ENCODE measurements around the gene PNMA8B.

The PNMA8B gene

DNA sequence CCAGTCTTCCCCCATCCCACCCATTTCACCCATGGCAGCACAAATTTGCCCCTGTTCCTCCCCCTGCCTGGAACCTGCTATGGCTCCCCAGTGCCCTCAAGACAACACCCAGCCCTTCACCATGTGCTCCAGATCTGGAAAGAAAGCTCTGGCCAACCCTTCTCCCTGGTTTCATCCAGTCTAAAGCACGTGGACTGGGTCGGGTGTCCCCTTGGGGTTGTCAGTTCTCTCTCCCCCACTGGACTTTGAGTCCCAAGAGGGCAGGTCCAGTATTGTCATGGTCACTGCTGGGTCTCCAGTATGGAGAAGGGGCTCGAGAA, 19.6 kb upstream of the PNMA8B start:
- Histone ChIP-seq H3K4me1 (ENCODE audit: low read depth, poor library complexity, severe bottlenecking) (peaks cover 8% of the 10 kb centered on the region), H3K79me2 (ENCODE audit: insufficient read depth, low read depth) (no peaks in the 10 kb centered on the region), H4K20me1 (ENCODE audit: insufficient read depth) (no peaks in the 10 kb centered on the region), H3K27ac (no peak overlapping the region), H3K4me2 (no peak overlapping the region), H2AFZ (ENCODE audit: low read depth) (no peak overlapping the region), H3K4me3 (IDR thresholded peaks at IDR 0.05; ENCODE audit: insufficient read depth, low read depth, low read length) (no peak overlapping the region), H3K36me3 (ENCODE audit: insufficient read depth) (no peaks in the 10 kb centered on the region), H3K9ac (no peak overlapping the region), H3K27me3 (ENCODE audit: insufficient read depth, low read depth) (peaks cover 20% of the 10 kb centered on the region)
- TF ChIP-seq, protein P1, sequence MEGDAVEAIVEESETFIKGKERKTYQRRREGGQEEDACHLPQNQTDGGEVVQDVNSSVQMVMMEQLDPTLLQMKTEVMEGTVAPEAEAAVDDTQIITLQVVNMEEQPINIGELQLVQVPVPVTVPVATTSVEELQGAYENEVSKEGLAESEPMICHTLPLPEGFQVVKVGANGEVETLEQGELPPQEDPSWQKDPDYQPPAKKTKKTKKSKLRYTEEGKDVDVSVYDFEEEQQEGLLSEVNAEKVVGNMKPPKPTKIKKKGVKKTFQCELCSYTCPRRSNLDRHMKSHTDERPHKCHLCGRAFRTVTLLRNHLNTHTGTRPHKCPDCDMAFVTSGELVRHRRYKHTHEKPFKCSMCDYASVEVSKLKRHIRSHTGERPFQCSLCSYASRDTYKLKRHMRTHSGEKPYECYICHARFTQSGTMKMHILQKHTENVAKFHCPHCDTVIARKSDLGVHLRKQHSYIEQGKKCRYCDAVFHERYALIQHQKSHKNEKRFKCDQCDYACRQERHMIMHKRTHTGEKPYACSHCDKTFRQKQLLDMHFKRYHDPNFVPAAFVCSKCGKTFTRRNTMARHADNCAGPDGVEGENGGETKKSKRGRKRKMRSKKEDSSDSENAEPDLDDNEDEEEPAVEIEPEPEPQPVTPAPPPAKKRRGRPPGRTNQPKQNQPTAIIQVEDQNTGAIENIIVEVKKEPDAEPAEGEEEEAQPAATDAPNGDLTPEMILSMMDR (conservative IDR thresholded peaks at IDR 0.05; ENCODE audit: low read depth, low read length): no peak

DNA sequence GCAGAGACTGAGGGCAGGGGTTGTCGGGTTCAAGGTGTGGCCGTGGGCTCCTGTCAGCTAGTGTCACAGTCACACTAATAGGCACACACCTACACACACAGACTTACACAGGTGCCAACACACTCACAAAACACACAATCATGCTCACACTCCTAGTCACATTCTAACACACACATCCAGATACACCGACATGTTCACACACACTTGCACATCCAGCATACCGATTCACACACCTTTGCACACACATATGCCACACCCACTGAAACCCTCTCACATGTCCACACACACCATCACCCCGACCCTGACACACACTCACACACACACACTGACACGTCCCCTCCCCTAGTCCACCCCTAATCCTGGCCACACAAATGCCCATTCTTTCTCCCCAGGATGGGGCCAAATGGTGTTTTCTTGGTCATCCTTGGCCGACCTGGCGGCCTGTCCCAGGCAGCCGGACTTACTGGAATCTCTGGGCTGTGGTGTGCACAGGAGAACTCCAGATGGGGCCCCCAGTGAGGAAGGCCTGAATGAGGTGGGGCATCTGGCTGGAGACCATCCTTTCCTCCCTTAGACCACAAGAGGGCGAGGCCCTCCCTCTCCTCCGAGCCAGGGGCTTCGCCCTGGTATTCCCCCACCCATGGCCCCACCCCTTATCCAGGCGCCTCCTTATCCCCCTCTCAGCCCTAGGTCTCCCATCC, 19.1 kb upstream of the PNMA8B start:
- H2AFZ ChIP-seq (ENCODE audit: low read depth): no peak overlapping the region
- no peak overlapping the region for H3K27ac ChIP-seq
- no peak overlapping the region for H3K4me3 ChIP-seq (IDR thresholded peaks at IDR 0.05; ENCODE audit: insufficient read depth, low read depth, low read length)
- no peak overlapping the region for H3K9ac ChIP-seq
- TF ChIP-seq, protein P1 (conservative IDR thresholded peaks at IDR 0.05; ENCODE audit: low read depth, low read length): no peak
- H3K27me3 ChIP-seq (ENCODE audit: insufficient read depth, low read depth): peaks cover 20% of the 10 kb centered on the region
- H3K36me3 ChIP-seq (ENCODE audit: insufficient read depth): no peaks in the 10 kb centered on the region
- peaks cover 8% of the 10 kb centered on the region for H3K4me1 ChIP-seq (ENCODE audit: low read depth, poor library complexity, severe bottlenecking)
- H4K20me1 ChIP-seq (ENCODE audit: insufficient read depth): no peaks in the 10 kb centered on the region
- no peaks in the 10 kb centered on the region for H3K79me2 ChIP-seq (ENCODE audit: insufficient read depth, low read depth)
- H3K4me2 ChIP-seq: no peak overlapping the region

DNA sequence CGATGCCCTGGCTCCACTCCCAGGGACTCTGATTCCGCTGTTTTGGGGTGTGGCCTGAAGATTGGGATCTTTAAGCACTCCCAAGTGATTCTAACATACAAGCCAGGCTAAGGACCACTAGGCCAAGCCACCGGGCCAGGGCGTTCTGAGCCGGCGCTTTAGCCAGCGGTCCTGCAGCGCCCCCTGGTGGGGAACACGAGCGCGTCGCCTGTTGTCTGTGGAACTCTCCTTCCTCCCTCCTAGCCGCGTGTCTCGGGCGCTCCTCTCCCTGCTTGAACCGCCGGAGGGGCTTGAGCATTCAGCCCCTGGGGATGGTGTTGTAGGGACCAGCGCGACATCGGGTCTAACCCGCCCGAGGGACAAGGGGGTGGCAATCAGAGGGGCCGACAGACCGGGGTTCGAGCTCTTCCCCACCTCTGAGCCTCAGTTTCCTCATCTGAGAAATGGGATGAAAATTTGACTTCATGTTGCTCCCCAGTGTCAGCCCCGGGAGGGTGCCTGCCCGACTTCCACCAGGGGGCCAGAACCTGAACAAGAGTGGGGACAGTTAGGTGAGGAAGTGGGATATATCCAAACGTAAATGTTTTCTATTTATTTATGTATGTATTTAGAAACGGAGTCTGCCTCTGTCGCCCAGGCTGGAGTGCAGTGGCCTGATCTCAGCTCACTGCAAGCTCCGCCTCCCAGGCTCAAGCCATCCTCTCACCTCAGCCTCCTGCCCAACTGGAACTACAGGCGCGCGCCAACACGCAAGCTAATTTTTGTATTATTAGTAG, 18.0 kb upstream of the PNMA8B start:
- H3K27me3 ChIP-seq (ENCODE audit: insufficient read depth, low read depth): peaks cover 26% of the 10 kb centered on the region

DNA sequence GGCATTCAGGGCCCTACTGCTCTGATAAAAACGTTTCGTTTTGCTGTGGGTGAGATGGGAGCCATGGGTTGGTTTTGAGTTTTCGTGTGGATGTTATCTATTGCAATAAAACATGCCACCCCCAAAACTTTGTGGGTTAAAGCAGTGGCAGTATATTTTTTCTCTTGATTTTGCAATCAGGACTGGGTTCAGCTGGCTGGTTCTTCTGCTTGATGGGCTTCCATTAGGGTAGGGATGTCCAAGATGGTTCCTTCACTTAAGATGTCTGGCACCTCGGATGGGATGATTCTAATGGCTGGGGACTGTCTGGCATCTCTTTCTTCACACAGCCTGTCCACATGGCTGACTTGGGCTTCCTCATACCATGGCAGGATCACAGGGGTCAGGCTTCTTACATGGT, 15.6 kb upstream of the PNMA8B start:
- no peak overlapping the region for H2AFZ ChIP-seq (ENCODE audit: low read depth)
- no peak overlapping the region for H3K4me3 ChIP-seq (IDR thresholded peaks at IDR 0.05; ENCODE audit: insufficient read depth, low read depth, low read length)
- no peaks in the 10 kb centered on the region for H3K36me3 ChIP-seq (ENCODE audit: insufficient read depth)
- H3K4me2 ChIP-seq: no peak overlapping the region
- H3K27ac ChIP-seq: no peak overlapping the region
- H3K27me3 ChIP-seq (ENCODE audit: insufficient read depth, low read depth): peaks cover 39% of the 10 kb centered on the region
- no peaks in the 10 kb centered on the region for H4K20me1 ChIP-seq (ENCODE audit: insufficient read depth)
- H3K4me1 ChIP-seq (ENCODE audit: low read depth, poor library complexity, severe bottlenecking): peaks cover 8% of the 10 kb centered on the region
- TF ChIP-seq, protein P1 (conservative IDR thresholded peaks at IDR 0.05; ENCODE audit: low read depth, low read length): no peak
- H3K79me2 ChIP-seq (ENCODE audit: insufficient read depth, low read depth): no peaks in the 10 kb centered on the region
- no peak overlapping the region for H3K9ac ChIP-seq

More for the DNA sequence above, 18.0 kb upstream of the PNMA8B start:
- H3K36me3 ChIP-seq (ENCODE audit: insufficient read depth): no peaks in the 10 kb centered on the region
- no peak overlapping the region for H3K4me3 ChIP-seq (IDR thresholded peaks at IDR 0.05; ENCODE audit: insufficient read depth, low read depth, low read length)
- no peak overlapping the region for H3K9ac ChIP-seq
- peaks cover 8% of the 10 kb centered on the region for H3K4me1 ChIP-seq (ENCODE audit: low read depth, poor library complexity, severe bottlenecking)
- TF ChIP-seq, protein P1 (conservative IDR thresholded peaks at IDR 0.05; ENCODE audit: low read depth, low read length): peak; percentile 96
- H3K27ac ChIP-seq: no peak overlapping the region
- H2AFZ ChIP-seq (ENCODE audit: low read depth): peak overlapping the region; percentile 39
- no peaks in the 10 kb centered on the region for H3K79me2 ChIP-seq (ENCODE audit: insufficient read depth, low read depth)
- no peaks in the 10 kb centered on the region for H4K20me1 ChIP-seq (ENCODE audit: insufficient read depth)
- H3K4me2 ChIP-seq: no peak overlapping the region

Data from KMS-11 (cell line).